Nephron (organoid): ENCODE data around the gene SLC22A23.

Experiments used
- H3K27ac Mint-ChIP-seq, 3 experiments: 2 replicates each; pipeline ENCODE4 v1.8.0; 2020; ENCODE audit warnings: mixed read lengths in 3 of 3, mild to moderate bottlenecking in 2 of 3, moderate library complexity in 1 of 3
- H3K27me3 Mint-ChIP-seq: 2 replicates; pipeline ENCODE4 v1.8.0; 2021; ENCODE audit warnings: low read depth, mild to moderate bottlenecking, moderate library complexity, mixed read lengths
- H3K36me3 Mint-ChIP-seq: 2 replicates; pipeline ENCODE4 v1.8.0; 2020; ENCODE audit warnings: low read depth, mixed read lengths
- H3K4me1 Mint-ChIP-seq: 2 replicates; pipeline ENCODE4 v1.8.0; 2020; ENCODE audit warnings: mixed read lengths
- H3K4me3 Mint-ChIP-seq, 3 experiments: 2 replicates each; pipeline ENCODE4 v1.8.0; 2020; ENCODE audit warnings: mild to moderate bottlenecking in 3 of 3, mixed read lengths in 3 of 3, moderate library complexity in 2 of 3
- H3K9me3 Mint-ChIP-seq: 2 replicates; pipeline ENCODE4 v1.8.0; 2020; ENCODE audit warnings: mixed read lengths
- CTCF ChIP-seq, 3 experiments: fragments of 200-600 bp; sonication (generic); IDR thresholded peaks; one replicate each; pipeline ENCODE4 v1.5.0; 2021; ENCODE audit warnings: antibody characterized with exemption in 3 of 3; ENCODE audit not compliant: unreplicated experiment in 3 of 3

Gene SLC22A23

GRCh38 chr6:3366596-3367413, 90.0 kb downstream of the SLC22A23 start:
- H3K27ac Mint-ChIP-seq = peak overlapping the region in 1 of 3 experiments; percentile 57
- no peaks in the 10 kb centered on the region for H3K36me3 Mint-ChIP-seq
- H3K4me1 Mint-ChIP-seq = no peaks in the 10 kb centered on the region
- H3K27me3 Mint-ChIP-seq = peaks cover 5% of the 10 kb centered on the region
- TF ChIP-seq CTCF (IDR thresholded peaks at IDR 0.05; ENCODE audit: unreplicated experiment in 3 of 3) = no peak
- no peak overlapping the region for H3K4me3 Mint-ChIP-seq
- no peaks in the 10 kb centered on the region for H3K9me3 Mint-ChIP-seq

- H3K4me3 Mint-ChIP-seq = no peak overlapping the region
- no peak overlapping the region for H3K27ac Mint-ChIP-seq
- H3K9me3 Mint-ChIP-seq = no peaks in the 10 kb centered on the region
- no peaks in the 10 kb centered on the region for H3K36me3 Mint-ChIP-seq
- peaks cover 5% of the 10 kb centered on the region for H3K27me3 Mint-ChIP-seq
- no peak for TF ChIP-seq CTCF (IDR thresholded peaks at IDR 0.05; ENCODE audit: unreplicated experiment in 3 of 3)
- H3K4me1 Mint-ChIP-seq = no peaks in the 10 kb centered on the region
Observed at GRCh38 chr6:3364391-3364790, 92.5 kb downstream of the SLC22A23 start.

DNA sequence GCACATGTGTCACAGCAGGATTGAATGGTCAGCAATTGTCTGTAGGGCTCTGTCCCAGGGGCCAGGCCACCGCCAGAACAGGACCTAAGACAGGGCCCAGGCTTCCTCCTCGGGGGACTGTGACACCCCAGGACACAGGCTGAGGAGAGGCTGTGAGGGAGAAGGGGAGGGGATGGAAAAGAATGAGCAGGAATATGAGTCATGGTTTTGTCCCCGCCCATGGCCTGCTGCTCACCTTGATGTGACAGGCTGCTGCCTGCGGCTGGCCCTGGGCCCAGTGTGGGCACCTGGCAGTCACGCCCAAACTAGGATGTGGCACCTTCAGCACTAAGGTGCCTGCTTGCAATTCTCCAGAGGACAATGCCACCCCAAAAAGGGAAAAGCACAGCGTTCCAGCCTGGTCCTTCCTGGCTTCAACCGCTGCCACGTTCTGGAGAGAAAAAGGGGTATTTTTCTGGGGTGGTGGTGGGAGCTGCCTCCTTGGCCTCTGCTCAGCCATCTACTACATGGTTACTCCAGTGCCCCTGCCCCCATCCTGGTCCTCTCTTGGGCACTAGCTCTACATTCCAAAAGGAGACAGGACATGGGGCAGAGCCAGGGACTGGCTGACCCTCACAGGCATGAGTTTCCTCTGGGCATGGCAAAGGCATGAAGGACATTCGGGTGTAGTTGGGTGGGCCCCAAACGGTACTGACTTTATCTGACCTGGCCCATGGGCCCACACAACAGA, 93.4 kb downstream of the SLC22A23 start:
- no peaks in the 10 kb centered on the region for H3K9me3 Mint-ChIP-seq
- no peak overlapping the region for H3K4me3 Mint-ChIP-seq
- no peak for TF ChIP-seq CTCF (IDR thresholded peaks at IDR 0.05; ENCODE audit: unreplicated experiment in 3 of 3)
- H3K27ac Mint-ChIP-seq = no peak overlapping the region
- H3K4me1 Mint-ChIP-seq = no peaks in the 10 kb centered on the region
- no peaks in the 10 kb centered on the region for H3K36me3 Mint-ChIP-seq
- peaks cover 5% of the 10 kb centered on the region for H3K27me3 Mint-ChIP-seq

GRCh38 chr6:3361312-3362037, 95.4 kb downstream of the SLC22A23 start:
- TF ChIP-seq CTCF (IDR thresholded peaks at IDR 0.05; ENCODE audit: unreplicated experiment in 3 of 3) = no peak
- peaks cover 5% of the 10 kb centered on the region for H3K27me3 Mint-ChIP-seq

GRCh38 chr6:3360727-3361045, 96.2 kb downstream of the SLC22A23 start:
- Mint-ChIP-seq H3K4me3 (no peak overlapping the region), H3K4me1 (peaks cover 11% of the 10 kb centered on the region), H3K9me3 (no peaks in the 10 kb centered on the region), H3K27ac (no peak overlapping the region), H3K27me3 (peaks cover 5% of the 10 kb centered on the region), H3K36me3 (no peaks in the 10 kb centered on the region)
- TF ChIP-seq CTCF (IDR thresholded peaks at IDR 0.05; ENCODE audit: unreplicated experiment in 3 of 3) = no peak

More at GRCh38 chr6:3361312-3362037, 95.4 kb downstream of the SLC22A23 start:
- Mint-ChIP-seq H3K27ac (peak overlapping the region in 1 of 3 experiments; percentile 30), H3K9me3 (no peaks in the 10 kb centered on the region), H3K4me1 (peaks cover 4% of the 10 kb centered on the region), H3K36me3 (no peaks in the 10 kb centered on the region), H3K4me3 (no peak overlapping the region)
